ENCODE results near the gene LARGE1.

- TF ChIP-seq, protein P1, sequence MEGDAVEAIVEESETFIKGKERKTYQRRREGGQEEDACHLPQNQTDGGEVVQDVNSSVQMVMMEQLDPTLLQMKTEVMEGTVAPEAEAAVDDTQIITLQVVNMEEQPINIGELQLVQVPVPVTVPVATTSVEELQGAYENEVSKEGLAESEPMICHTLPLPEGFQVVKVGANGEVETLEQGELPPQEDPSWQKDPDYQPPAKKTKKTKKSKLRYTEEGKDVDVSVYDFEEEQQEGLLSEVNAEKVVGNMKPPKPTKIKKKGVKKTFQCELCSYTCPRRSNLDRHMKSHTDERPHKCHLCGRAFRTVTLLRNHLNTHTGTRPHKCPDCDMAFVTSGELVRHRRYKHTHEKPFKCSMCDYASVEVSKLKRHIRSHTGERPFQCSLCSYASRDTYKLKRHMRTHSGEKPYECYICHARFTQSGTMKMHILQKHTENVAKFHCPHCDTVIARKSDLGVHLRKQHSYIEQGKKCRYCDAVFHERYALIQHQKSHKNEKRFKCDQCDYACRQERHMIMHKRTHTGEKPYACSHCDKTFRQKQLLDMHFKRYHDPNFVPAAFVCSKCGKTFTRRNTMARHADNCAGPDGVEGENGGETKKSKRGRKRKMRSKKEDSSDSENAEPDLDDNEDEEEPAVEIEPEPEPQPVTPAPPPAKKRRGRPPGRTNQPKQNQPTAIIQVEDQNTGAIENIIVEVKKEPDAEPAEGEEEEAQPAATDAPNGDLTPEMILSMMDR (IDR thresholded peaks at IDR 0.05; ENCODE audit: low read depth, low read length), result no peak
- TF ChIP-seq POLR2A (IDR thresholded peaks at IDR 0.05; ENCODE audit: extremely low read depth, insufficient read length), result no peak
- TF ChIP-seq, protein P2, sequence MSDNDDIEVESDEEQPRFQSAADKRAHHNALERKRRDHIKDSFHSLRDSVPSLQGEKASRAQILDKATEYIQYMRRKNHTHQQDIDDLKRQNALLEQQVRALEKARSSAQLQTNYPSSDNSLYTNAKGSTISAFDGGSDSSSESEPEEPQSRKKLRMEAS (IDR thresholded peaks at IDR 0.05; ENCODE audit: low read depth, low read length), result no peak
Measured at GRCh38 chr22:33315117-33315516, 605.2 kb downstream of the LARGE1 start.

Data from NB4 (cell line).